ENCODE measurements around the gene ZNF200.

DNA sequence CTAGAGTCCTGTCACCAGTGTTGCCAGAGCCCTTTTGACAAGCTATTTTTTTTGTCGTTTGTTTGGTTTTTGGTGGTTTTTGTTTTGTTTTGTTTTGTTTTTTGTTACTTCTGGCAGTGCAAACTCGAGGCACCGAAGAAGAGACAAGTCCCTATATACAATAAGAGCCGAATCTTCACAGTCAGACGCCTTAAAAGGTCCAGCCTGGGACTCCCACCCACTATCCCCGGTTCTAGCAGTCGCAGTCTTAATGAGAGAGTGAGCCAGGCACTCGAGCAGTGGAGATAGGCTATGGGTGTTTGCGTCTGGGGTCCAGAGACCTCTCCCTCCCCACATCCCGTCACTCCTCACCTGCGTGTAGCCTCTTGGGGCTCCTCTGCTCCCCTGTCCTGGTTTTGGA, 45.1 kb downstream of the ZNF200 start:
- TF ChIP-seq RAD21 (IDR thresholded peaks at IDR 0.05) (no peak), TAF1 (conservative IDR thresholded peaks at IDR 0.05) (no peak), CTCF (IDR thresholded peaks at IDR 0.05; ENCODE audit: low read depth, low read length, missing input control) (no peak), EGR1 (IDR thresholded peaks at IDR 0.05; ENCODE audit: low read depth in 2 of 2) (no peak), SP1 (IDR thresholded peaks at IDR 0.05) (no peak), JUND (IDR thresholded peaks at IDR 0.05) (no peak), HNF4G (IDR thresholded peaks at IDR 0.05) (no peak), GABPA (IDR thresholded peaks at IDR 0.05 in 1 of 2, conservative IDR thresholded peaks at IDR 0.05 in 1 of 2) (no peak), YY1 (IDR thresholded peaks at IDR 0.05) (no peak)
- TF ChIP-seq, protein P1, sequence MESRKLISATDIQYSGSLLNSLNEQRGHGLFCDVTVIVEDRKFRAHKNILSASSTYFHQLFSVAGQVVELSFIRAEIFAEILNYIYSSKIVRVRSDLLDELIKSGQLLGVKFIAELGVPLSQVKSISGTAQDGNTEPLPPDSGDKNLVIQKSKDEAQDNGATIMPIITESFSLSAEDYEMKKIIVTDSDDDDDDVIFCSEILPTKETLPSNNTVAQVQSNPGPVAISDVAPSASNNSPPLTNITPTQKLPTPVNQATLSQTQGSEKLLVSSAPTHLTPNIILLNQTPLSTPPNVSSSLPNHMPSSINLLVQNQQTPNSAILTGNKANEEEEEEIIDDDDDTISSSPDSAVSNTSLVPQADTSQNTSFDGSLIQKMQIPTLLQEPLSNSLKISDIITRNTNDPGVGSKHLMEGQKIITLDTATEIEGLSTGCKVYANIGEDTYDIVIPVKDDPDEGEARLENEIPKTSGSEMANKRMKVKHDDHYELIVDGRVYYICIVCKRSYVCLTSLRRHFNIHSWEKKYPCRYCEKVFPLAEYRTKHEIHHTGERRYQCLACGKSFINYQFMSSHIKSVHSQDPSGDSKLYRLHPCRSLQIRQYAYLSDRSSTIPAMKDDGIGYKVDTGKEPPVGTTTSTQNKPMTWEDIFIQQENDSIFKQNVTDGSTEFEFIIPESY (IDR thresholded peaks at IDR 0.05) = no peak
- TF ChIP-seq, protein P2, sequence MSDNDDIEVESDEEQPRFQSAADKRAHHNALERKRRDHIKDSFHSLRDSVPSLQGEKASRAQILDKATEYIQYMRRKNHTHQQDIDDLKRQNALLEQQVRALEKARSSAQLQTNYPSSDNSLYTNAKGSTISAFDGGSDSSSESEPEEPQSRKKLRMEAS (IDR thresholded peaks at IDR 0.05) = no peak
- TF ChIP-seq, protein P3, sequence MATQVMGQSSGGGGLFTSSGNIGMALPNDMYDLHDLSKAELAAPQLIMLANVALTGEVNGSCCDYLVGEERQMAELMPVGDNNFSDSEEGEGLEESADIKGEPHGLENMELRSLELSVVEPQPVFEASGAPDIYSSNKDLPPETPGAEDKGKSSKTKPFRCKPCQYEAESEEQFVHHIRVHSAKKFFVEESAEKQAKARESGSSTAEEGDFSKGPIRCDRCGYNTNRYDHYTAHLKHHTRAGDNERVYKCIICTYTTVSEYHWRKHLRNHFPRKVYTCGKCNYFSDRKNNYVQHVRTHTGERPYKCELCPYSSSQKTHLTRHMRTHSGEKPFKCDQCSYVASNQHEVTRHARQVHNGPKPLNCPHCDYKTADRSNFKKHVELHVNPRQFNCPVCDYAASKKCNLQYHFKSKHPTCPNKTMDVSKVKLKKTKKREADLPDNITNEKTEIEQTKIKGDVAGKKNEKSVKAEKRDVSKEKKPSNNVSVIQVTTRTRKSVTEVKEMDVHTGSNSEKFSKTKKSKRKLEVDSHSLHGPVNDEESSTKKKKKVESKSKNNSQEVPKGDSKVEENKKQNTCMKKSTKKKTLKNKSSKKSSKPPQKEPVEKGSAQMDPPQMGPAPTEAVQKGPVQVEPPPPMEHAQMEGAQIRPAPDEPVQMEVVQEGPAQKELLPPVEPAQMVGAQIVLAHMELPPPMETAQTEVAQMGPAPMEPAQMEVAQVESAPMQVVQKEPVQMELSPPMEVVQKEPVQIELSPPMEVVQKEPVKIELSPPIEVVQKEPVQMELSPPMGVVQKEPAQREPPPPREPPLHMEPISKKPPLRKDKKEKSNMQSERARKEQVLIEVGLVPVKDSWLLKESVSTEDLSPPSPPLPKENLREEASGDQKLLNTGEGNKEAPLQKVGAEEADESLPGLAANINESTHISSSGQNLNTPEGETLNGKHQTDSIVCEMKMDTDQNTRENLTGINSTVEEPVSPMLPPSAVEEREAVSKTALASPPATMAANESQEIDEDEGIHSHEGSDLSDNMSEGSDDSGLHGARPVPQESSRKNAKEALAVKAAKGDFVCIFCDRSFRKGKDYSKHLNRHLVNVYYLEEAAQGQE (IDR thresholded peaks at IDR 0.05) = no peak
